ENCODE measurements around the gene ITGAL.

DNA sequence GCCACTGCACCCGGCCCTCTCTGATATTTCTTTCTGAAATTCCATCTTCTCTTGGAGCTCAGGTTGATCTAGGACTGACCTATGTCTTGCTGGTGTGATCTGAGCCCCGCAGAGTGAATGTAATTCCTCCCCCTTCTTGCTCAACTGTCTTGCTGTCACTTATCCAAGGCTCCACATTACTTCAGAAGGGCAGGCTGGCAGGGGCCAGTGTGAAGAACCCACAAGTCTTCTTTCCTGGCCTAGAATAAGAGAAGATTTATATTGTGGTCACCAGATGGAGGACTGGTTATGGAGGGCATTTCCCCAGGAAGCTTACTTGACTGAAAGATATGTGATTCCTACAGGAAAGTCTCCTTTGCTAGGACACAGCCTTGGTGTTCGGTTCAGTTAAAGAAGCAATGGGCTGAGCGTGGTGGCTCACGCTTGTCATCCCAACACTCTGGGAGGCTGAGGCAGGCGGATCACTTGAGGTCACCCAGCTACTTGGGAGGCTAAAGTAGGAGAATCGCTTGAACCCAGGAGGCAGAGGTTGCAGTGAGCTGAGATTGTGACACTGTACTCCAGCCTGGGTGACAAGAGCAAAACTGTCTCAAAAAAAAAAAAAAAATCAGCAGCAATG lies 13.4 kb downstream of the ITGAL start:
- TF ChIP-seq, protein P1, sequence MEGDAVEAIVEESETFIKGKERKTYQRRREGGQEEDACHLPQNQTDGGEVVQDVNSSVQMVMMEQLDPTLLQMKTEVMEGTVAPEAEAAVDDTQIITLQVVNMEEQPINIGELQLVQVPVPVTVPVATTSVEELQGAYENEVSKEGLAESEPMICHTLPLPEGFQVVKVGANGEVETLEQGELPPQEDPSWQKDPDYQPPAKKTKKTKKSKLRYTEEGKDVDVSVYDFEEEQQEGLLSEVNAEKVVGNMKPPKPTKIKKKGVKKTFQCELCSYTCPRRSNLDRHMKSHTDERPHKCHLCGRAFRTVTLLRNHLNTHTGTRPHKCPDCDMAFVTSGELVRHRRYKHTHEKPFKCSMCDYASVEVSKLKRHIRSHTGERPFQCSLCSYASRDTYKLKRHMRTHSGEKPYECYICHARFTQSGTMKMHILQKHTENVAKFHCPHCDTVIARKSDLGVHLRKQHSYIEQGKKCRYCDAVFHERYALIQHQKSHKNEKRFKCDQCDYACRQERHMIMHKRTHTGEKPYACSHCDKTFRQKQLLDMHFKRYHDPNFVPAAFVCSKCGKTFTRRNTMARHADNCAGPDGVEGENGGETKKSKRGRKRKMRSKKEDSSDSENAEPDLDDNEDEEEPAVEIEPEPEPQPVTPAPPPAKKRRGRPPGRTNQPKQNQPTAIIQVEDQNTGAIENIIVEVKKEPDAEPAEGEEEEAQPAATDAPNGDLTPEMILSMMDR (conservative IDR thresholded peaks at IDR 0.05), result no peak
- TF ChIP-seq ZFX (IDR thresholded peaks at IDR 0.05), result no peak
